WERI-Rb-1 (cell line): ENCODE data around the gene SYT7.

Experiments used
- DNase-seq: peaks from one replicate; pipeline ENCODE4 v3.0.0-alpha.2; 2020
- H3K27ac ChIP-seq: fragments of 250-450 bp; sonication (Bioruptor Pico); 2 replicates; pipeline ENCODE4 v1.5.1; 2020; ENCODE audit warnings: mild to moderate bottlenecking, moderate library complexity
- H3K27me3 ChIP-seq: fragments of 250-450 bp; sonication (Bioruptor Pico); 2 replicates; pipeline ENCODE4 v1.5.1; 2021; ENCODE audit warnings: mild to moderate bottlenecking, low read depth, moderate library complexity; ENCODE audit not compliant: insufficient read depth, severe bottlenecking
- H3K36me3 ChIP-seq: fragments of 250-450 bp; sonication (Bioruptor Pico); 2 replicates; pipeline ENCODE4 v1.5.1; 2020; ENCODE audit warnings: mild to moderate bottlenecking, moderate library complexity
- H3K4me3 ChIP-seq: 2 replicates; pipeline ENCODE4 v1.5.1; 2011; ENCODE audit warnings: low read depth, mild to moderate bottlenecking, control low read depth, low read length
- H3K9me3 ChIP-seq: fragments of 250-450 bp; sonication (Bioruptor Pico); 2 replicates; pipeline ENCODE4 v1.5.1; 2021; ENCODE audit warnings: mild to moderate bottlenecking, moderate library complexity; ENCODE audit not compliant: severe bottlenecking
- CTCF ChIP-seq: IDR thresholded peaks from 2 replicates; pipeline ENCODE4 v1.5.1; 2011; ENCODE audit warnings: low read depth, mild to moderate bottlenecking, control low read depth, inconsistent platforms, low read length

Gene SYT7

GRCh38 chr11:61495801-61496601 lies 84.9 kb downstream of the SYT7 start:
- peak; percentile 97 for DNase-seq
- no peaks in the 10 kb centered on the region for H3K27me3 ChIP-seq
- TF ChIP-seq CTCF, result no peak
- no peaks in the 10 kb centered on the region for H3K9me3 ChIP-seq
- no peaks in the 10 kb centered on the region for H3K36me3 ChIP-seq
- H3K27ac ChIP-seq, result peak overlapping the region; percentile 74
- peak overlapping the region; percentile 53 for H3K4me3 ChIP-seq

GRCh38 chr11:61494381-61494961 lies 86.4 kb downstream of the SYT7 start:
- DNase-seq, result no peak
- no peak for TF ChIP-seq CTCF
- Histone ChIP-seq H3K9me3 (no peaks in the 10 kb centered on the region), H3K27ac (0 out of 2 replicates have a peak overlapping the region, but pooled peaks have one; percentile 24), H3K36me3 (no peaks in the 10 kb centered on the region), H3K27me3 (no peaks in the 10 kb centered on the region), H3K4me3 (no peak overlapping the region)

GRCh38 chr11:61491736-61492395 lies 89.0 kb downstream of the SYT7 start:
- TF ChIP-seq CTCF, result no peak
- no peak for DNase-seq
- no peak overlapping the region for H3K4me3 ChIP-seq
- H3K9me3 ChIP-seq, result no peaks in the 10 kb centered on the region
- H3K36me3 ChIP-seq, result no peaks in the 10 kb centered on the region
- H3K27me3 ChIP-seq, result no peaks in the 10 kb centered on the region
- no peak overlapping the region for H3K27ac ChIP-seq

GRCh38 chr11:61489833-61490721 lies 90.8 kb downstream of the SYT7 start:
- DNase-seq, result peak; percentile 57
- no peaks in the 10 kb centered on the region for H3K36me3 ChIP-seq

More at GRCh38 chr11:61489833-61490721, 90.8 kb downstream of the SYT7 start:
- Histone ChIP-seq H3K9me3 (no peaks in the 10 kb centered on the region), H3K27me3 (no peaks in the 10 kb centered on the region), H3K4me3 (no peak overlapping the region), H3K27ac (no peak overlapping the region; the same call in 1 of the 2 replicates)
- no peak for TF ChIP-seq CTCF
